Suprapubic skin (tissue), 4 donors: Measurements from ENCODE around the gene HIBCH. TPM values are rescaled to one million over a fixed set of nuclear protein-coding genes. Genes with fewer than 3 reads are reported as not detected.

Experiments
- DNase-seq, 2 donors: peaks; one replicate each; pipeline ENCODE4 v3.0.0-alpha.2; 2019; ENCODE audit warnings: low spot score in 2 of 2
- H3K27ac ChIP-seq: fragments of 200-600 bp; sonication (generic); one replicate; pipeline ENCODE4 v1.5.1; 2019
- H3K27me3 ChIP-seq: fragments of 200-600 bp; sonication (generic); one replicate; pipeline ENCODE4 v1.5.1; 2019
- H3K36me3 ChIP-seq: fragments of 200-600 bp; sonication (generic); one replicate; pipeline ENCODE4 v1.5.1; 2019
- H3K4me1 ChIP-seq: fragments of 200-600 bp; sonication (generic); one replicate; pipeline ENCODE4 v1.5.1; 2019
- H3K4me3 ChIP-seq: fragments of 200-600 bp; sonication (generic); one replicate; pipeline ENCODE4 v1.5.1; 2019; ENCODE audit warnings: mild to moderate bottlenecking
- H3K9me3 ChIP-seq: fragments of 200-600 bp; sonication (generic); one replicate; pipeline ENCODE4 v1.5.1; 2019
- CTCF ChIP-seq, 2 donors: fragments of 200-600 bp in 1 of 2; fragments of 450-650 bp in 1 of 2; sonication (generic) in 1 of 2; IDR thresholded peaks; one replicate each; pipeline ENCODE4 v1.5.1; 2016 to 2019; ENCODE audit warnings: antibody characterized with exemption in 2 of 2, mild to moderate bottlenecking in 1 of 2, moderate library complexity in 1 of 2
- EP300 ChIP-seq: sonication (generic); formaldehyde crosslinking; IDR thresholded peaks from one replicate; pipeline ENCODE4 v1.6.1; 2017; ENCODE audit warnings: antibody characterized with exemption
- POLR2A ChIP-seq, 2 donors: fragments of 450-650 bp; IDR thresholded peaks; one replicate each; pipeline ENCODE4 v1.6.1; 2017; ENCODE audit warnings: antibody characterized with exemption in 2 of 2, mild to moderate bottlenecking in 2 of 2, moderate library complexity in 2 of 2
- POLR2AphosphoS5 ChIP-seq, 3 donors: sonication (generic); formaldehyde crosslinking; IDR thresholded peaks; one replicate each; pipeline ENCODE4 v1.6.1; 2017; ENCODE audit warnings: antibody characterized with exemption in 3 of 3
- WGBS: methylation state at CpG from one replicate; pipeline ENCODE4 v1.1.5; 2018; 5-methylcytosine and 5-hydroxymethylcytosine counted together
- total RNA-seq, 4 donors: library from RNA; depleted of rRNA; stranded (reverse); fragments of >200 nt; gene quantifications; one replicate each; pipeline ENCODE4 v1.1.0, GENCODE V29; 2016

Gene HIBCH
- total RNA-seq, 4 donors from 2014 or later = 22.9 to 30.4 (median 24.9) TPM

GRCh38 chr2:190221429-190221828 lies 98.2 kb downstream of the HIBCH start:
- H3K4me3 ChIP-seq = no peak overlapping the region

GRCh38 chr2:190219186-190219585 lies 100.4 kb downstream of the HIBCH start:
- H3K36me3 ChIP-seq = peaks cover 24% of the 10 kb centered on the region

More at GRCh38 chr2:190221429-190221828, 98.2 kb downstream of the HIBCH start:
- Histone ChIP-seq H3K36me3 (peaks cover 24% of the 10 kb centered on the region), H3K27me3 (no peaks in the 10 kb centered on the region), H3K9me3 (no peaks in the 10 kb centered on the region), H3K4me1 (no peaks in the 10 kb centered on the region), H3K27ac (no peak overlapping the region)
- 78% methylated on average over 7 of the region's 7 CpGs for WGBS
- TF ChIP-seq POLR2A (IDR thresholded peaks at IDR 0.05) = no peak
- no peak for TF ChIP-seq POLR2AphosphoS5 (IDR thresholded peaks at IDR 0.05)
- no peak for TF ChIP-seq CTCF (IDR thresholded peaks at IDR 0.05)
- no peak for TF ChIP-seq EP300
- no peak for DNase-seq

GRCh38 chr2:190217616-190218015 lies 102.0 kb downstream of the HIBCH start:
- DNase-seq = no peak
- Histone ChIP-seq H3K27ac (no peak overlapping the region), H3K4me3 (no peak overlapping the region), H3K36me3 (peaks cover 12% of the 10 kb centered on the region), H3K9me3 (no peaks in the 10 kb centered on the region), H3K27me3 (no peaks in the 10 kb centered on the region), H3K4me1 (peaks cover 4% of the 10 kb centered on the region)
- TF ChIP-seq POLR2A (IDR thresholded peaks at IDR 0.05) = no peak
- no peak for TF ChIP-seq EP300
- no peak for TF ChIP-seq CTCF (IDR thresholded peaks at IDR 0.05)
- TF ChIP-seq POLR2AphosphoS5 (IDR thresholded peaks at IDR 0.05) = no peak
- WGBS = 84% methylated on average over 7 of the region's 7 CpGs

More at GRCh38 chr2:190219186-190219585, 100.4 kb downstream of the HIBCH start:
- no peaks in the 10 kb centered on the region for H3K9me3 ChIP-seq
- peaks cover 4% of the 10 kb centered on the region for H3K4me1 ChIP-seq
- no peaks in the 10 kb centered on the region for H3K27me3 ChIP-seq
- TF ChIP-seq CTCF (IDR thresholded peaks at IDR 0.05) (no peak), POLR2A (IDR thresholded peaks at IDR 0.05) (no peak), POLR2AphosphoS5 (IDR thresholded peaks at IDR 0.05) (no peak), EP300 (no peak)
- H3K27ac ChIP-seq = no peak overlapping the region
- WGBS = 86% methylated on average over 5 of the region's 5 CpGs
- DNase-seq = no peak
- H3K4me3 ChIP-seq = no peak overlapping the region

GRCh38 chr2:190216829-190217228 lies 102.8 kb downstream of the HIBCH start:
- no peaks in the 10 kb centered on the region for H3K9me3 ChIP-seq
- TF ChIP-seq CTCF (IDR thresholded peaks at IDR 0.05) (no peak), EP300 (no peak), POLR2AphosphoS5 (IDR thresholded peaks at IDR 0.05) (no peak), POLR2A (IDR thresholded peaks at IDR 0.05) (no peak)
- H3K36me3 ChIP-seq = peaks cover 12% of the 10 kb centered on the region
- H3K27me3 ChIP-seq = no peaks in the 10 kb centered on the region
- H3K4me3 ChIP-seq = no peak overlapping the region
- H3K27ac ChIP-seq = no peak overlapping the region
- no peak for DNase-seq
- peaks cover 4% of the 10 kb centered on the region for H3K4me1 ChIP-seq
- WGBS = 83% methylated on average over 2 of the region's 3 CpGs

- 40% methylated on average over 3 of the region's 3 CpGs for WGBS
- H3K36me3 ChIP-seq = peaks cover 12% of the 10 kb centered on the region
- H3K27me3 ChIP-seq = no peaks in the 10 kb centered on the region
Observed at GRCh38 chr2:190215620-190216019, 104.0 kb downstream of the HIBCH start.

More at GRCh38 chr2:190215620-190216019, 104.0 kb downstream of the HIBCH start:
- Histone ChIP-seq H3K4me1 (peaks cover 4% of the 10 kb centered on the region), H3K9me3 (no peaks in the 10 kb centered on the region), H3K4me3 (no peak overlapping the region), H3K27ac (no peak overlapping the region)
- no peak for DNase-seq
- TF ChIP-seq POLR2A (IDR thresholded peaks at IDR 0.05) (no peak), POLR2AphosphoS5 (IDR thresholded peaks at IDR 0.05) (no peak), EP300 (no peak)
